ENCODE results near the gene FAM135A. TPM values are rescaled to one million over a fixed set of nuclear protein-coding genes. Genes with fewer than 3 reads are reported as not detected.
A peak's percentile ranks its signal among the peaks of the same experiment; 100 is the strongest.
"Not testable (repeated sequence)": the region's sequence is repeated elsewhere in the genome, so short reads cannot be mapped to it uniquely, and the experiment has no call there.

The FAM135A gene
- total RNA-seq, 1 donor from 2014 or later, result 9.4 TPM

DNA sequence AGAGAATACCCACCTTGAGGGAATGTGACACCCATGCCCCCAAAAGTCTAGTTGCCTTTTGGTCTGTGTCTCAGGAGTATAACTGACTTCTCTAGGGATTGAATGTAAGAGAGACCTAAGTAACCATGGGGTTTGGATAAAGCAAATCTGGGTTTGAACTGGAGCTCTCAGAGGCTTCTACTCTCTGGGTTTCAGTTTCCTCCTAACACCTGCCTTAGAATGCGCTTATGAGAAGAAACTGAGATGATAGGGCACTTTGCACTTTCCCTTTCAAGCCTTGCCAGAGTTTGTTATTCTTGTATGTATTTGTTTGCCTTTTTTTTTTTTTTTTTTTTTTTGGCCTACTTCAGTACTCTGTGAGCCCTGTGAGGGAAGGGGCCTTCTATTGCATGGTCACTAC lies 172.8 kb downstream of the FAM135A start:
- Mint-ChIP-seq H3K27me3 (ENCODE audit: low read depth) (no peaks in the 10 kb centered on the region), H3K4me1 (ENCODE audit: low read depth) (peaks cover 12% of the 10 kb centered on the region), H3K4me3 (ENCODE audit: low read depth) (no peak overlapping the region), H3K9me3 (no peaks in the 10 kb centered on the region), H3K36me3 (ENCODE audit: low read depth) (peaks cover 49% of the 10 kb centered on the region), H3K27ac (no peak overlapping the region)
- intact Hi-C loops (cut with micrococcal nuclease), result no loop called here
- DNase-seq (ENCODE audit: low spot score), result no peak

DNA sequence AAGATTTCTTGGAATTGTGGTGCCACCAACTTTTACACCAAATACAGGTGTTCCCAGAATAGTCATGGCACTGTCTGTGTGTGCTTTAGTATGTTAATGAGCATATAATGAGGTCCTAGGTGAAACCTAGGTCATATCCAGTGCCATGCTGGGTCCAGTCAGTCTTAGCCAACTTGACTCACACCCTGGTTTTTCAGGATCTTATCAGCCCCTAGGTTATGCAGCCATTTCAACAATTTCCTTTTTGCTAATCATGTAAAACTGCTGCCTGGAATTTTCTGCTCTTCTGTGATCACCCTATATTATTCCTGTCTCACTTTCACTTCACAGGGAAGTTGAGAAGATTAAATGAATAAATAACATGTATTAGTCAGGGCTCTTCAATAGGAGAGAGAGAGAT lies 177.1 kb downstream of the FAM135A start:
- H3K4me3 Mint-ChIP-seq (ENCODE audit: low read depth), result no peak overlapping the region
- DNase-seq (ENCODE audit: low spot score), result no peak
- peaks cover 35% of the 10 kb centered on the region for H3K36me3 Mint-ChIP-seq (ENCODE audit: low read depth)
- H3K9me3 Mint-ChIP-seq, result peaks cover 5% of the 10 kb centered on the region
- H3K27me3 Mint-ChIP-seq (ENCODE audit: low read depth), result no peaks in the 10 kb centered on the region
- intact Hi-C loops (cut with micrococcal nuclease), result loop anchor here (5.0 kb wide), 1 partner anchor 33 kb away; no protein-coding TSS in a partner anchor
- no peak overlapping the region for H3K27ac Mint-ChIP-seq
- peaks cover 9% of the 10 kb centered on the region for H3K4me1 Mint-ChIP-seq (ENCODE audit: low read depth)

- H3K27me3 Mint-ChIP-seq (ENCODE audit: low read depth), result no peaks in the 10 kb centered on the region
- peaks cover 5% of the 10 kb centered on the region for H3K9me3 Mint-ChIP-seq
- no peaks in the 10 kb centered on the region for H3K4me1 Mint-ChIP-seq (ENCODE audit: low read depth)
- H3K27ac Mint-ChIP-seq, result no peak overlapping the region
- peaks cover 25% of the 10 kb centered on the region for H3K36me3 Mint-ChIP-seq (ENCODE audit: low read depth)
- H3K4me3 Mint-ChIP-seq (ENCODE audit: low read depth), result no peak overlapping the region
- no peak for DNase-seq (ENCODE audit: low spot score)
- intact Hi-C loops (cut with micrococcal nuclease), result loop anchor here (5.0 kb wide), 1 partner anchor 35 kb away; no protein-coding TSS in a partner anchor
Observed at GRCh38 chr6:70592391-70593117, 179.2 kb downstream of the FAM135A start.

DNA sequence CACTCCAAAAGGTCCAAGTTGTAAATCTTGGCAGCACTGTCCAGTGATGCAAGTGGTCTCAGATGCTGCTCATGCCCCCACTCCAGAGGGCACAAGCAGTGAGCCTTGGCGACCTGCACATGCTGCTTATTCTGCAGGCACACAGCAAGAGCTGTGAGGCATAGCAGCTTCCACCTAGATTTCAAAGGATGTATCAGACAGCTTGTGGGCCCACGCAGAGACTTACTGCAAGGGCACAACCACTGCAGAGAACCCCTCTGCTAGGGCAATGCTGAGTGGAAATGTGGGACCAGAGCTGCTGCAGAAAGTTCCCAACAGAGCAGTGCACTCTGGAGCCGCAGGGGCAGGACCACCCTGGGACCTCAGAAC lies 179.8 kb downstream of the FAM135A start:
- no peaks in the 10 kb centered on the region for H3K27me3 Mint-ChIP-seq (ENCODE audit: low read depth)
- H3K4me1 Mint-ChIP-seq (ENCODE audit: low read depth), result no peaks in the 10 kb centered on the region
- intact Hi-C loops (cut with micrococcal nuclease), result loop anchor here (5.0 kb wide), 1 partner anchor 36 kb away; no protein-coding TSS in a partner anchor
- H3K9me3 Mint-ChIP-seq, result peaks cover 5% of the 10 kb centered on the region
- no peak overlapping the region for H3K4me3 Mint-ChIP-seq (ENCODE audit: low read depth)
- DNase-seq (ENCODE audit: low spot score), result no peak
- H3K27ac Mint-ChIP-seq, result no peak overlapping the region
- H3K36me3 Mint-ChIP-seq (ENCODE audit: low read depth), result peaks cover 25% of the 10 kb centered on the region

GRCh38 chr6:70599187-70599586 lies 185.9 kb downstream of the FAM135A start:
- no peak overlapping the region for H3K27ac Mint-ChIP-seq
- no peaks in the 10 kb centered on the region for H3K27me3 Mint-ChIP-seq (ENCODE audit: low read depth)
- peaks cover 15% of the 10 kb centered on the region for H3K36me3 Mint-ChIP-seq (ENCODE audit: low read depth)
- H3K4me3 Mint-ChIP-seq (ENCODE audit: low read depth), result no peak overlapping the region
- peak; percentile 42 for DNase-seq (ENCODE audit: low spot score)
- H3K4me1 Mint-ChIP-seq (ENCODE audit: low read depth), result peaks cover 11% of the 10 kb centered on the region
- peaks cover under 1% of the 10 kb centered on the region for H3K9me3 Mint-ChIP-seq
- intact Hi-C loops (cut with micrococcal nuclease), result loop anchor here (1.0 kb wide), 1 partner anchor 33 kb away; the partner anchor contains the start of gene SDHAF4

DNA sequence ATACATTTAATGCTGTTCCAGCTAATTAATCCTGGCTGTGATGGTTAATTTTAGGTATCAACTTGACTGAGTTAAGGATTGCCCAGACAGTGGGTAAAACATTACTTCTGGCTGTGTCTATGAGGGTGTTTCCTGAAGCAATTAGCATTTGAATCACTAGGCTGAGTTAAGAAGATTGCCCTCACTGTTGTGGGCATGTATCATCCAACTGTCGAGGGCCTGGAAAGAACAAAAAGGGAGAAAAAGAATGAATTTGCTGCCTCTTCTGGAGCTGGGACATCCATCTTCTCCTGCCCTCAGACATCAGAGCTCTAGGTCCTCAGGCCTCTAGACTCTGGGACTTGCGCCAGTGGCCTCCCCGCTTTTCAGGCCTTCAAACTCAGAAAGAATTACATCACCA lies 187.7 kb downstream of the FAM135A start:
- Mint-ChIP-seq H3K4me1 (ENCODE audit: low read depth) (peaks cover 13% of the 10 kb centered on the region), H3K27ac (no peak overlapping the region), H3K9me3 (peaks cover 8% of the 10 kb centered on the region), H3K4me3 (ENCODE audit: low read depth) (no peak overlapping the region), H3K36me3 (ENCODE audit: low read depth) (peaks cover 10% of the 10 kb centered on the region), H3K27me3 (ENCODE audit: low read depth) (no peaks in the 10 kb centered on the region)
- no peak for DNase-seq (ENCODE audit: low spot score)
- intact Hi-C loops (cut with micrococcal nuclease), result no loop called here

DNA sequence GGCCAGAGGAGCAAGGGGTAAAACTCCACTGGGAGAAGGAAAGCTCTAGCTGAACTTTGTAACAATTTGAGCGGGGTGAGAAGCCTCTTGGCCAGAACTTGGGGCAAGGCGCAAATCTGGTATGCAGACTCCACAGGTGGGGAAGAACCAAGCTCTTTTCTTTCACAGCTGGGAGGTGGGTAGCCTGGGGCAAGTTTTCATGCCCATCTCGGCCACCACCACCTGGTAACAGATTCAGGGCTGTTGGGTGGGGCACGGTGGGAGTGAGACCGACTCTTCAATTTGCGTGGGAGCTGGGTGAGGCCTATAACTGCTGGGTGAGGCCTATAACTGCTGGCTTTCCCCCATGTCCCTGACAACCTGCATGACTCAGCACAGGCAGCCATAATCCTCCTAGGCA lies 190.9 kb downstream of the FAM135A start:
- Mint-ChIP-seq H3K27me3 (ENCODE audit: low read depth) (no peaks in the 10 kb centered on the region), H3K36me3 (ENCODE audit: low read depth) (peaks cover 11% of the 10 kb centered on the region), H3K4me1 (ENCODE audit: low read depth) (peaks cover 22% of the 10 kb centered on the region), H3K27ac (no peak overlapping the region), H3K4me3 (ENCODE audit: low read depth) (no peak overlapping the region), H3K9me3 (peaks cover 12% of the 10 kb centered on the region)
- DNase-seq (ENCODE audit: low spot score), result no peak
- intact Hi-C loops (cut with micrococcal nuclease), result no loop called here

DNA sequence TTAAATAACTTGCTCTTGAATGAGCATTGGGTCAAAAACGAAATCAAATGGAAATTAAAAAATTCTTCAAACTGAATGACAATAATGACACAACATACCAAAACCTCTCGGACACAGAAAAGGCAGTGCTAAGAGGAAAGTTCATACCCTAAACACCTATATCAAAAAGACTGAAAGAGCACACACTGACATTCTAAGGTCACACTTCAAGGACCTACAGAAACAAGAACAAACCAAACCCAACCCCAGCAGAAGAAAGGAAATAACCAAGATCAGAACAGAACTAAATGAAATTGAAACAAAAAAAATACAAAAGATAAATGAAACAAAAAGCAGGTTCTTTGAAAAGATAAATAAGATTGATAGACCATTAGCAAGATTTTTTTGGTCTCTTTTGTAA lies 194.1 kb downstream of the FAM135A start:
- Mint-ChIP-seq H3K36me3 (ENCODE audit: low read depth) (peaks cover 11% of the 10 kb centered on the region), H3K4me3 (ENCODE audit: low read depth) (peak overlapping the region; percentile 31), H3K9me3 (peaks cover 12% of the 10 kb centered on the region), H3K27ac (peak overlapping the region; percentile 43), H3K27me3 (ENCODE audit: low read depth) (peaks cover 14% of the 10 kb centered on the region), H3K4me1 (ENCODE audit: low read depth) (peaks cover 18% of the 10 kb centered on the region)
- intact Hi-C loops (cut with micrococcal nuclease); DNase-seq (ENCODE audit: low spot score): not testable (repeated sequence)

DNA sequence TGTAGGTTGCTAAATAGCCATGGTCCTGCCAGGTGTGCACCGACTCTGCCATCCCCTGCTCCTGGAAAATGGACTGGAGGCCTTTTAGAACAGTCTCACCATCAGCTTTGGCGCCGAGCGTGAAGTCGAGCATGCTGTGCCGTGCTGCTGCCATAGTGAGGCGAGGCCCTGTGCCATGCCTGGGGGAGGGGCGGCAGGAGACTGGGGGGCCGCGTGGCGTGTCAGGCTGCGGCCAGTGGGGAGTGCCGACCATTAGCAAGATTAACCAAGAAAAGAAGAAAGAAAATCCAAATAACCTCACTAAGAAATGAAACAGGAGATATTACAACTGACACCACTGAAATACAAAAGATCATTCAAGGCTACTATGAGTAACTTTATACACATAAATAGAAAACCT lies 195.9 kb downstream of the FAM135A start:
- H3K27ac Mint-ChIP-seq; intact Hi-C loops (cut with micrococcal nuclease); H3K4me3 Mint-ChIP-seq (ENCODE audit: low read depth); H3K36me3 Mint-ChIP-seq (ENCODE audit: low read depth); DNase-seq (ENCODE audit: low spot score): not testable (repeated sequence)
- Mint-ChIP-seq H3K4me1 (ENCODE audit: low read depth) (peaks cover 18% of the 10 kb centered on the region), H3K27me3 (ENCODE audit: low read depth) (peaks cover 16% of the 10 kb centered on the region), H3K9me3 (peaks cover 12% of the 10 kb centered on the region)

Other genes with a start within 250 kb of the FAM135A start
- gene COL9A1, start 110.4 kb upstream of the FAM135A start, total RNA-seq, result not detected in 2 replicates
- gene SDHAF4, start 153.4 kb downstream of the FAM135A start, total RNA-seq, result 10.6 and 12.1 TPM in 2 replicates

Measured in activated T-helper 2 cell treated with anti-CD3 and anti-CD28 coated beads, Interferon-gamma antibody, Interleukin-2, Interleukin-4, amounts not matched to agents 10 μg/mL and 5 μg/mL and 100 μg/mL, durations not matched to agents 14 hours and 24 hours and 36 hours (primary cell).